Measurements from ENCODE around the gene LRRTM1.

LRRTM1 gene

DNA sequence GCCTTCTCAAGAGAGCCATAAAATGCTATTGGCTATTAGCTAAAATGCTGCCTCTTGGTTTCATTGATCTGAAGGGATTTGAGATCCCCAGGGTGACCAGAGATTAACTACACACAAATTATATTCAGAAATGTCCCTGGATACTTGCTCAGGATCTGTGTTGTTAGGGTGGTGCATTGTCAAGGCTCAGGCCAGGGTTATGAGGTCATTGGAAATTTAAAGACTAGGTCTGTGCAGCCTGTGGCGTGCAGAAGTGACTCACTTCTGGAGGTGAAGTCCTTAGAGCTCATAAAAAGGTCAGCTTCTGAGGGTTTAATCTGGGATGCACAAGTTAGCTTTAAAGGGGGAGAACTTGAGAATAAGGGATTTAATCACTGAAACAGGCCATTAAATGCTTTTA is 23.5 kb downstream of the LRRTM1 start:
- Mint-ChIP-seq H3K4me1 (no peaks in the 10 kb centered on the region), H3K27ac (no peak overlapping the region), H3K4me3 (no peak overlapping the region), H3K27me3 (no peaks in the 10 kb centered on the region), H3K9me3 (peaks cover 5% of the 10 kb centered on the region), H3K36me3 (ENCODE audit: low read depth) (no peaks in the 10 kb centered on the region)
- ATAC-seq, result no peak
- DNase-seq, result no peak

DNA sequence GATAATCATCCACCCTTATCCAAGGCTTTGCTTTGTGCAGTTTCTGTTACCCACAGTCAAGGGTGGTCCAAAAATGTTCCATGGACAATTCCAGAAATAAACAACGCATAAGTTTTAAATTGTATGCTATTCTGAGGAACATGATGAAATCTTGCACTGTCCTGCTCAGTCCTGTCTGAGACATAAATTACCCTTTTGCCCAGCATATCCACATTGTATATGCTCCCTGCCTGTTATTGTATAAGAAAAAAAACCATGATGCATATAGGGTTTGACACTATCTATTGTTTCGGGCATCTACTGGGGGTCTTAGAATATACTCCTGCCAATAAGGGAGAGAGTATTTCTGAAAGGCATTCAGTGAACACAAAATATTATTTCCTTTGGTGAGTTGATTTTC is 24.0 kb downstream of the LRRTM1 start:
- Mint-ChIP-seq H3K4me3 (no peak overlapping the region), H3K9me3 (peaks cover 5% of the 10 kb centered on the region), H3K27me3 (no peaks in the 10 kb centered on the region), H3K4me1 (no peaks in the 10 kb centered on the region), H3K36me3 (ENCODE audit: low read depth) (no peaks in the 10 kb centered on the region), H3K27ac (no peak overlapping the region)
- no peak for DNase-seq
- no peak for ATAC-seq

GRCh38 chr2:80269806-80270205 is 34.7 kb downstream of the LRRTM1 start:
- no peaks in the 10 kb centered on the region for H3K36me3 Mint-ChIP-seq (ENCODE audit: low read depth)
- H3K4me1 Mint-ChIP-seq, result no peaks in the 10 kb centered on the region
- H3K4me3 Mint-ChIP-seq, result no peak overlapping the region
- H3K27ac Mint-ChIP-seq, result no peak overlapping the region
- H3K27me3 Mint-ChIP-seq, result no peaks in the 10 kb centered on the region
- DNase-seq (no peak), ATAC-seq (no peak)
- peaks cover 16% of the 10 kb centered on the region for H3K9me3 Mint-ChIP-seq

DNA sequence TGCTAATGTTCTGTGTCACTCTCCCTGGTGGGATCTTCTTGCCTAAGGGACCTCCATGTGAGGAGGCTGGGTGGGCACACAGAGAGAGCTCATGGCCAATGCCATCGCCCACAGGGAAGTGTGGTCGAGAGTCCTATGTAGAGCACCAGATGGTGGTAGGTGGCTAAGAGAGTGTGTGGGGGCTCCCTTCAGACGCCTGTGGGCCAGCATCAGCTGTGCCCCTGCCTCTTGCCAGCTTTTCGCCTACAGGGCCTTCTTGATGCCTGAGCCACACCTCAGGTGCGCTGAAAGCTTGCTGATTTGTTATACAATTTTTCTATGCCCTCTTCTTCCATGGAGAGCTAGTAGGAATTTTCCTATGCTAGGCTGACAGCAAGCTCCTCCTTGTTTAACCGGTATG is 38.3 kb downstream of the LRRTM1 start:
- ATAC-seq, result no peak
- no peak for DNase-seq
- Mint-ChIP-seq H3K27me3 (no peaks in the 10 kb centered on the region), H3K4me3 (no peak overlapping the region), H3K9me3 (peaks cover 13% of the 10 kb centered on the region), H3K4me1 (no peaks in the 10 kb centered on the region), H3K27ac (no peak overlapping the region), H3K36me3 (ENCODE audit: low read depth) (no peaks in the 10 kb centered on the region)

DNA sequence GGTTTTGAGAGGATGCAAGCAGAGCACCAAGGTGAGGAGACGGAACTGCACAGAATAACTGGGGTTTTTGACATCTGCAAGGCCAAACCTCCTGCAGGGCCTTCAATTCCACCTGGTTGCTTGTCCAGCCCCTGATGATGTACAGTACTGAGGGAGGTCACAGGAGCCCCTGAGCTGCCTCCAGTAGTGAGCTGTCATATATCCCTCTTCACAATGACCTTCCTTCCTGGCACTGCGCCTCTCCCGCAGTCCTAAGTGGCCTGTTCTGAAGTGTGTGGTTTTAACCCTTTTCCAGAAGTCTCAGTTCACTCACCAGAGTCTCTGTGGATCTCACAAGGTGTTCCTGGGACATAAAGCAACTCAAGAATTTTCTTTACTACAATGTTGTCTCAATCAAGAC is 45.3 kb downstream of the LRRTM1 start:
- DNase-seq (no peak), ATAC-seq (no peak)
- no peaks in the 10 kb centered on the region for H3K27me3 Mint-ChIP-seq
- H3K36me3 Mint-ChIP-seq (ENCODE audit: low read depth), result no peaks in the 10 kb centered on the region
- H3K27ac Mint-ChIP-seq, result no peak overlapping the region
- no peaks in the 10 kb centered on the region for H3K9me3 Mint-ChIP-seq
- H3K4me3 Mint-ChIP-seq, result no peak overlapping the region
- no peaks in the 10 kb centered on the region for H3K4me1 Mint-ChIP-seq

GRCh38 chr2:80258793-80259192 is 45.8 kb downstream of the LRRTM1 start:
- no peaks in the 10 kb centered on the region for H3K4me1 Mint-ChIP-seq
- no peak overlapping the region for H3K4me3 Mint-ChIP-seq
- no peak for DNase-seq
- H3K9me3 Mint-ChIP-seq, result no peaks in the 10 kb centered on the region
- no peaks in the 10 kb centered on the region for H3K36me3 Mint-ChIP-seq (ENCODE audit: low read depth)
- no peaks in the 10 kb centered on the region for H3K27me3 Mint-ChIP-seq
- ATAC-seq, result no peak
- no peak overlapping the region for H3K27ac Mint-ChIP-seq

DNA sequence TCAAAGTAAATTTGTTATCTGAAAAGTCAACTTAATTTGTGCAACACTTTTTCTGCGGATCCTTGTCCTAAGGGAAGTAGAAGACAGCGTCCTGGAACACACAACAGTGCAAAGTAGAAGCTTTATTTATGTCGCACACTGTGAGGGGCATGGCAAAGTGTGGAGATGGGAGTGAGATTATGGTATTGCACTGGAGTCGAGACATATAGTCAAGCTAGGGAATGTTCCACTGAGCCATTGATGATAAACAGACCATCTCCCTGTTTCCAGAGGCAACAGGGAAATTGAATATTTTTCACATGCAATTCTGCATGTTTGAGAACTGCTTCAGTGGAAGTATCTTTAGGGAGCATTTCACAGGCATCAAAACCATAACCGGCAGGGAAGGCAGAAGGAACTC is 46.2 kb downstream of the LRRTM1 start:
- Mint-ChIP-seq H3K9me3 (peaks cover 3% of the 10 kb centered on the region), H3K36me3 (ENCODE audit: low read depth) (no peaks in the 10 kb centered on the region), H3K27ac (no peak overlapping the region), H3K4me1 (no peaks in the 10 kb centered on the region), H3K27me3 (no peaks in the 10 kb centered on the region), H3K4me3 (no peak overlapping the region)
- ATAC-seq, result no peak
- DNase-seq, result no peak

DNA sequence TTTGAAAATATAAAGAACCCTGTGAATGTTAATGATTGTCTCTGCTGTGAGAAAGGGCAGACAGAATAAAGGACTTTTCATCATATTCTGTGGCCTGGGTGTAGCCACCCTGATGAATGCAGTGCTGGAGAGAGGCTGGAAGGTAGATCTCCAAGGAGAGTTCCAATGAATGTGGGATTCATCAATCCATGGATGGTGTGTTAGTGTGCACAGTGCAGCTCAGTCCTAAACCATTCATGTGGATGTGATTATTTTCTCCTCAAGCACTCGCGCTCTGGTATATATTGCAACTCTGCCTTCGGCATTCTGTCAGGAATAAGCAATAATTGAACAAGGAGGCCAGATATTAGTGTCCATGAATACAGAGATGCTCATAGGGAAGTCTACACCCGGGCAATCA is 47.1 kb downstream of the LRRTM1 start:
- no peaks in the 10 kb centered on the region for H3K27me3 Mint-ChIP-seq
- ATAC-seq (no peak), DNase-seq (no peak)
- H3K9me3 Mint-ChIP-seq, result peaks cover 4% of the 10 kb centered on the region
- H3K4me1 Mint-ChIP-seq, result no peaks in the 10 kb centered on the region
- H3K36me3 Mint-ChIP-seq (ENCODE audit: low read depth), result no peaks in the 10 kb centered on the region
- no peak overlapping the region for H3K27ac Mint-ChIP-seq
- no peak overlapping the region for H3K4me3 Mint-ChIP-seq

DNA sequence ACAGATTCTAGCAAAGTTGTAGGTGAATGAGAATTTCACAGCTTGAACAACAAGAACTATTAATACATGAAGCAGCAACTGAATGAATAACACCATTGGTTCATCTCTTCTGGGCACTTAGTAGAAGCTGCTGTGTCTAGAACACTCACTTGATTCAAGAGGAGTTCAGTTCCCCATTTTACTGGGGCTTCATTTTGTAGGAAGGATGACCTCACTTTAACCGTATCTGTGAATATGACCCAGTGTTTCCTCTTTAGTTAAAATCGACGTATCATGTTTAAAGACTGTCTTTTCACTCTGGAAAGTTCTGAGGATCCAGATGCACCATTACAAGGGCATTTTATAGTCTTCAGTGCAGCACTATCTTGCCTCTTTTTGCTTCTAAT is 47.8 kb downstream of the LRRTM1 start:
- Mint-ChIP-seq H3K27ac (no peak overlapping the region), H3K9me3 (peaks cover 4% of the 10 kb centered on the region), H3K36me3 (ENCODE audit: low read depth) (no peaks in the 10 kb centered on the region), H3K27me3 (no peaks in the 10 kb centered on the region), H3K4me3 (no peak overlapping the region), H3K4me1 (no peaks in the 10 kb centered on the region)
- no peak for ATAC-seq
- no peak for DNase-seq

- Mint-ChIP-seq H3K27ac (no peak overlapping the region), H3K4me1 (no peaks in the 10 kb centered on the region), H3K27me3 (no peaks in the 10 kb centered on the region), H3K9me3 (peaks cover 4% of the 10 kb centered on the region), H3K4me3 (no peak overlapping the region), H3K36me3 (ENCODE audit: low read depth) (no peaks in the 10 kb centered on the region)
- DNase-seq (no peak), ATAC-seq (no peak)
These were observed 48.4 kb downstream of the LRRTM1 start for GRCh38 chr2:80255918-80256781.

DNA sequence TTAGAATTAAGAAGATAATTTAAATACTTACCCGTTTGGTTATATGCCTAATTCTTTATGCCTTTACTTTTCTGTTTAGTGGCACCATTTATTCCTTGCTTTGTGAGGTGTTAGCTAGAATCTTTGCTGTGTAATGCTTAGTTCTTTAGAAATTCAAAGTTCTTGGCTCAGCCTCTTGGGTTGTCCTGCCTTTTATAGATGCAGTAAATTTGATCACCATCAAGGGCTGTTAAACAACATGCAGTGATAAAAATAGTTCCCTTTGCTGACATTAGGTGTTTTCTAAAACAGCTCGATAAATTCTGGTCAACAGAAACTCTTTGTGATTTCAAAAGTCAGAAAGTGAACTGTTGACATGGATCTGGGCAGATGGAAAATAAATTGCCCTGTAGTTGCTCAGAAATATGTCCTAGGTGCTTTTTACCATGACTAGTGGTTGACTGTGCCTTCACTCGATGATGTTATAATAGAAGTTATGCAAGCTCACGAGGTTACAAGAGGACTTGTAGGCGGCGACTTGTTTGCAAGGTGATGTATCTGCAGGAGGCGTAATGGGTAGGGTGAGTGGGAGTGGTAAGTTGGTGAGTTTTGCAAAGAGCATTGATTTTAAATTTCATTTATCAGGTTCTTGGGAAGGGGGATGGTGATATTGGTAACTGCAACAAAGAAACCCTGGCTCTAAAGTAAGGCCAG is 52.1 kb downstream of the LRRTM1 start:
- H3K4me1 Mint-ChIP-seq, result no peaks in the 10 kb centered on the region
- DNase-seq, result no peak
- H3K27me3 Mint-ChIP-seq, result no peaks in the 10 kb centered on the region
- H3K36me3 Mint-ChIP-seq (ENCODE audit: low read depth), result no peaks in the 10 kb centered on the region
- H3K27ac Mint-ChIP-seq, result no peak overlapping the region
- no peak for ATAC-seq
- H3K9me3 Mint-ChIP-seq, result peaks cover 8% of the 10 kb centered on the region
- no peak overlapping the region for H3K4me3 Mint-ChIP-seq
